ENCODE results near the gene LTA.
A peak's percentile ranks its signal among the peaks of the same experiment; 100 is the strongest.
"Not testable (repeated sequence)": the region's sequence is repeated elsewhere in the genome, so short reads cannot be mapped to it uniquely, and the experiment has no call there.

LTA gene

DNA sequence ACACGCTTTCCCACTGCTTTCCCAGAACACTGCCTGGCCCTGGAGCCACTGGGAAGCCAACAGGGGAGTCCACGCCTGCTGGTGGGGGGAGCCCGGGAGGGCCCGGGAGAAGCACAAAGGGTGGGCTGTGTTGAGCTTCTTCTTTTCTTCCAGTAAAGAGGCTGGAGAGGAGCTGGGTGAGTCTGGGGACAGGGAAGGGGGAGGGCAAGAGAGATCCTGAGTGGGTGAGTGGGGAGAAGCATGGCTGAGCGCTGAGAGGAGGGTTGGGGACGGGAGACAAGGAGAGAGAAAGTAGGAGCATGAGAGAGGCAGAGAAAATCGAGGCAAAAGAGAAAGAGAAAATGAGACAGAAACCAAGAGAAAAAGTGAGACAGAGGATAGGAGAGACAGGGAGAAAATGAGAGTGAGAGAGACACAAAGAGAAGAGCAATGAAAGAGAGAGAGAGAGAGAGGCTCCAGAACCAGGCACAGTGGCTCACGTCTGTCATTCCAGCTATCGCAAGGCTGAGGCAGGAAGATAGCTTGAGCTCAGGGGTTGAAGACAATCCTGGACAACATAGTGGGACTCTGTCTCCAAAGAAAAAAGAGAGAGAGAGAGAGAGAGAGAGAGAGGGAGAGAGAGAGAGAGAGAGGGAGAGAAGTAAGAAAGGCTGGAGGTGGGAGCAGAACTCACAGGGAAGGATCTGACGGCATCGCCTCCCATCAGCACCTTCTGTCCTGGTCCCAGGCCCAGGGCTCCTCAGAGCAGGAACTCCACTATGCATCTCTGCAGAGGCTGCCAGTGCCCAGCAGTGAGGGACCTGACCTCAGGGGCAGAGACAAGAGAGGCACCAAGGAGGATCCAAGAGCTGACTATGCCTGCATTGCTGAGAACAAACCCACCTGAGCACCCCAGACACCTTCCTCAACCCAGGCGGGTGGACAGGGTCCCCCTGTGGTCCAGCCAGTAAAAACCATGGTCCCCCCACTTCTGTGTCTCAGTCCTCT, 16.0 kb downstream of the LTA start:
- no peak for DNase-seq (ENCODE audit: low spot score)

DNA sequence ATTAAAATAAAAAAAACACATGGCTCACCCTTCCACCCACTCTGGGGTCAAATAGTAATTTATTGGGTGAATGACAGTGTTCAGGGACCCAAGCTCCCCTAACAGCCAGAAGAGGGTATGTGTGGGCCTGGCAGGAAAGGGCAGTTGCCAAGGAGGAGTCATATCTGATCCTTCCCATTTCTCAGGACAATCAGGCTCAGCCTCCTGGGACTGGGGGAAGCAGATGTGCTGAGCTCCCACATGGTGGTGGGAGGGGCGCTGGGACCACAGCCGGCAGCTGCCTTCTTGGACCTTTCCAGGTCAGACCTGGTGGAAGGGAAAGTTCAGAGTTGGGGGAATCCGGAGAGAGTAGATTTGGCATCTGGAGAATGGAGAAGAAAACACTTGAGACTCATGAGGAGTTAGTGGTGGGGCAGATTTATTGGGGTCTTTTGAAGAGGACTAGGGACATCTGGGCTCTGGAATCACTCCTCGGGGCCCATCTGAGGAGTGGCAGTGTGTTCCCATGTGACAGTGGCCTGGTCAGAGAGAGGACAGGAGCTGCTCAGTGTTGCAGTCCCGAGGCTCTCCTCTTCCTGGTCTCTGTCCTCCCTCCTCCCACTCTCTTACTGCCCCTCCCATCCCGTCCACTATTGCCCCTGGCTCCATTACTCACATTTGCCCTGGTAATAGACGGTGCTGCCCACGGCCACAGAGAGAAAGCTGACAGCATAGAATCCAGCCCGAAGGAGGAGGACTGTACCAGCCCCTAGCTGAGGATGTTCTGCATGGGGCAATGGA, 17.0 kb downstream of the LTA start:
- DNase-seq (ENCODE audit: low spot score): no peak

GRCh38 chr6:31590691-31591090, 18.6 kb downstream of the LTA start:
- DNase-seq (ENCODE audit: low spot score): not testable (repeated sequence)

- DNase-seq (ENCODE audit: low spot score): no peak
Measured at GRCh38 chr6:31592396-31592771, 20.3 kb downstream of the LTA start.

DNA sequence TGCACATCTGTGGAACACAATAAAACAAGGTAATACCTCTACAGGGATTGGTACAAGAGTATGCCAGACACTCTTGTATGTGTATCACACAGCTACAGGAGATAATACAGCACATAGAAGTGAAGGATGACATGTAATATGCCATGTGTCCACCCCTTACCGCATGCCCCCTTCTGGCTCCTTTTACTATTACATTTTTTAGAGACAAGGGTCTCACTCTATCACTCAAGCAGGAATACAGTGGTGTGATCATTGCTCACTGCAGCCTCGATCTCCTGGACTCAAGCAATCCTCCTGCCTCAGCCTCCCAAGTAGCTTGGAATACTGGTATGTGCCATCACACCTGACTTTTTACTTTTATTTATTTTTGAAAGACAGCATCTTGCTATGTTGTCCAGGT, 24.9 kb downstream of the LTA start:
- peak; percentile 29 for DNase-seq (ENCODE audit: low spot score)

DNA sequence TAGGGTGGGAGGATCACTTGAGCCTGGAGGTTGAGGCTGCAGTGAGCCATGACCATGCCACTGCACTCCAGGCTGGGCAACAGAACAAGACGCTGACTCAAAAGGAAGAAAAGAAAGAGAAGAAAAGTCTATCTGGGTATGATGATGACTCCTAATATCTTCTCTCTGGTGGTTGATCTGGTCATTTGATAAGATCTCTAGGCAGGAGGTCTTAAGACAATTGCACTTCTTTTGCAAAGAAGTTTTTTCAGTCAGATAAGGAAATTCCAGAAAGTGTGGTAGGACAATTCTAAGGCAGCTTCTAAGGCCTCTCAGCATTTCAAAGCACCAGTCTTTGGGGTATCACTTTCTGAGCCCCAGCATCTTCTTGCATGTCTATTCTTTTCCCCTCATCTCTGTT, 35.2 kb downstream of the LTA start:
- DNase-seq (ENCODE audit: low spot score): no peak

- DNase-seq (ENCODE audit: low spot score): no peak
Measured at GRCh38 chr6:31609519-31610406, 37.7 kb downstream of the LTA start.

GRCh38 chr6:31610968-31611367, 38.9 kb downstream of the LTA start:
- no peak for DNase-seq (ENCODE audit: low spot score)

DNA sequence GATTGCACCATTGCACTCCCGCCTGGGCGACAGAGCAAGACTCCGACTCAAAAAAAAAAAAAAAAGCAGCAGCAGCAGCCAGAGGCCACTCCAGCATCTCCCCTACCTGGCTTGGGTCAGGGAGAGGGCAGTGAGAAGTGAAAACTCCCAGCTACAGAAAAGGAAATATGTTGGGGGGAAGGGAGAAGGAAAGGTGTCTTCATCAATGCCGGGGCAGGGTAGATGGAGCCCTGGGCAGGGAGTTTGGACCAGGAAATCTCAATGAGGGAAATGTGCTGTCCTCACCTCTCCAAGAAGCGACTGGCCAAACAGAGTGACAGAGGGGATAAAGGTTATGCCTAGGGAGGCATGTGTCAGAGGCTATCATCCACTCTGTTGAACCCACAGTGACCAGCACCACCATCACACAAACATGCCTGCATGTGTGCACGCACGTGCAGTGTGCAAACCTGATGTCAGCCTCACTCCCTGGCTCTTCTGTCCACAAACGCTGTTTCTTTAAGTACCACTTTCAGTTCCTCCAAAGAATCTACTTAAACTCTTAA, 42.1 kb downstream of the LTA start:
- no peak for DNase-seq (ENCODE audit: low spot score)

DNA sequence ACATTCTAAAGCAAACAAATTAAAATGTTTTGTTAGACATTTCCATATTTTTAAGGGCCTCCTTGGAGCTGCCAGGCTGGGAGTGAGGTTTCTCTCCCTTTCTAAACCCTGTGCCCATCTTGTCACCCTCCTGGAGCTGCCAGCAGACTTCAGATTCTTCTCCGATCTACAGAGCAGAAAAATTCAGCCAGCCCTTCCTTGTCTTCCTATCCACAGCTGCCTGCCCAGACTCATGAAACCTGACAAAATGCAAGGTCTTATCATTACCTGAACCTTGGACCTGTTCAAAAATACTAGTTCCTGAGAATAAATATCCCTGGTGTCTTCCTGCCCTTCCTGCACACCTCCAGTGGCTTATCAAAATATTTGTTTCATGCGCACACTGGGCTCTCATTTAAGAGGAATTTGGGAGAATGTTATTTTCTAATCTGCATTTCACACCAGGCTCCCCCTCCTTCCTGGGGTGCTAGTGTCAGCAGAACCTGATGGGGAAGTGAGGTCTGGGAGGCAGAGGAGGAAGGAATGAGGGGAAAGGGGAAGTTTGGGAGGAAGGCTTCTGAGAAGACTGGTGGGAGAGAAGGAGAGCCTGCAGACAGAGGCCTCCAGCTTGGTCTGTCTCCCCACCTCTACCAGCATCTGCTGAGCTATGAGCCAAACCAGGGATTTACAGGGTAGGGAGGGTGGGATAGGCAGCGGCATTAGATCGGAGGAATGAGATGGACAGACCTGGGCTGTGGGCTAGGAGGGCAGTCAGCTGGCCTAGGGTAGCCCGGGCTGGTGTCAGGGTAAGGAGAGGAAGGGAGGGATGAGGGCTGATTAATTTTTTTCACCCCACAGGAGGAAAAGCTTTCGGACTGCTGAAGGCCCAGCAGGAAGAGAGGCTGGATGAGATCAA, 42.8 kb downstream of the LTA start, which contains the start of gene AIF1:
AIF1 (plus strand) TSS at position 551 of the 895 bp plus-strand sequence; CDS start at position 647, 96 bp downstream.
- no peak for DNase-seq (ENCODE audit: low spot score)

GRCh38 chr6:31615748-31616147, 43.7 kb downstream of the LTA start:
- no peak for DNase-seq (ENCODE audit: low spot score)

DNA sequence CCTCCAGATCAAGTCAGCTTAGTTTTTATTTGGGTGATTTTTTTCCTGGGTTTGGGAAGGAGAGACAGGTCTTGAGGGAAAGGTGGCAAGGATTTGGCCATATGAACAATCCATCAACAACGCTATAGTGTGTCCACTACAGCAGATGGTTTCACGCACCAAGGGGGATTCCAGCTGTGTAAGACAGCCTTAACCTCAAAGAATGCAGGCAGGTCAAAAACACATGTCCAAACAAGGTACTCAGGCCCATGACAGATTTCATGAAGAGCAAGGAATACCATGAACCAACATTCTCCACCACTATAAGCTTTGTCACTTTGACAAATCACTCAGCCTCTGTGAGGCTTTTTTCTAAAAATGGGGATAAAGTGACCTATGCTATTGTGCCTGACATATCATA, 44.9 kb downstream of the LTA start:
- no peak for DNase-seq (ENCODE audit: low spot score)

GRCh38 chr6:31619805-31620585, 47.9 kb downstream of the LTA start:
- DNase-seq (ENCODE audit: low spot score): peak; percentile 96

DNA sequence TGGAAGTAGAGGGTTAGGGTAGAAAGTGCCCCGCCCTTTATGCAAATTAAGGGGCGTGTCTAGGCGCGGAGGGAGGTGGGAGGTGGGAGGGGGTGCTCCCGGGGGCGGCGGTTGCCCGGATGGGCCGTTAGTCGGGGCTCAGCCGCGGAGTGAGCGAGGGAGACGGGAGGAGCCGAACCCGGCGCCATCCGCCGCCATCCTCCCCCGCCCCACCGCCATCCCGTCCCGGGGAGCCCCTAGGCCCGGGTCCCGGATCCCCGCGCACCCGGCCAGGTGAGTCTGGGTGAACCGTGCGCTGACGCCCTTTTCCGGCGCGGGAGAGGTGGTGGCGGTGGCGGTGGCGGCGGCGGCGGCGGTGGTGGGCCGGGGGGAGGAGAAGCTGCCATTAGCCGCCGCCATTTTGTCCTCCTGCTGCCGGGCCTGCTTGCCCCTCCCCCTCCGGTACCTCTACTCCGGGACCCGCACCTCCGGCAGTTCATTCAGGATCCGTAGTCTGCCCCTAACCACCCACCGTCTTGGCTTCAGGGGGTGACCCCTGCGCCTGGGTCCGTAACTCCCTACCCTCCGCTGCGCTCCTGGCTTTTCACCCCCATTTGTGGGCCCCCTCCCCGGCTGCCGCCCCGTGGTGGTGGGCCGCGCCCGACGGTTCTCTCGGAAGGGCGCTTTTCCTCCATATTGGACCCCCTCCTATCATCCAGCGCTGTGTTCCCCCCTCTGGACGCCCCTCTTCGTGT, 48.7 kb downstream of the LTA start, which contains the start of gene PRRC2A:
PRRC2A (plus strand) TSS at position 130 of the 734 bp plus-strand sequence. CDS start 2,075 bp downstream, outside the sequence.
- DNase-seq (ENCODE audit: low spot score): no peak

- no peak for DNase-seq (ENCODE audit: low spot score)
Measured at GRCh38 chr6:31621320-31621939, 49.3 kb downstream of the LTA start.

DNA sequence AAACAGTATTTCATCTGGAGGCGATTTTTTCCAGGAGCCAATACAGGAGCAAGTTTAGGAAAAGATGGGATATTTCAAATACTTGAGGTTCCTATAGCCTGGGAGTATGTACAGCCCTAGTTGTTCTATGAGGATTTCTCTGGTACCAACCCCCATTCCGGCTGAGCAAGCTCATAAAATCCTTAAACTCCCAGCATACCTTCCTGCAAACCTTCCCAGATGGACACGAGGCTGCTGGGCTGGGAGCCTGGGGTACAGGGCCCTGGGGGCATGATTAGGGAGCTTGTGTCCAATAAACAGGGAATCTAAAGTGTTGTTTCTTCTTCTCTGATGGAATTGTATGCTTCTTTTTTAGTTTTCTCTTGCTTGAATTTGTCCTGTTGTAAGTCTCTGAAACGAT, 49.9 kb downstream of the LTA start:
- no peak for DNase-seq (ENCODE audit: low spot score)

GRCh38 chr6:31622684-31623091, 50.6 kb downstream of the LTA start:
- DNase-seq (ENCODE audit: low spot score): no peak

All from hematopoietic multipotent progenitor cell treated with erythropoietin and hydrocortisone succinate and interleukin-3 and kit ligand, for 17 days (in vitro differentiated cells).